ENCODE measurements around the gene POTEI. TPM values are rescaled to one million over a fixed set of nuclear protein-coding genes. Genes with fewer than 3 reads are reported as not detected.
"Not testable (repeated sequence)": the region's sequence is repeated elsewhere in the genome, so short reads cannot be mapped to it uniquely, and the experiment has no call there.

Gene POTEI
- total and polyA plus RNA-seq, 2 donors (not counting 1 experiment from before 2014, with no cell fraction given) = not detected

DNA sequence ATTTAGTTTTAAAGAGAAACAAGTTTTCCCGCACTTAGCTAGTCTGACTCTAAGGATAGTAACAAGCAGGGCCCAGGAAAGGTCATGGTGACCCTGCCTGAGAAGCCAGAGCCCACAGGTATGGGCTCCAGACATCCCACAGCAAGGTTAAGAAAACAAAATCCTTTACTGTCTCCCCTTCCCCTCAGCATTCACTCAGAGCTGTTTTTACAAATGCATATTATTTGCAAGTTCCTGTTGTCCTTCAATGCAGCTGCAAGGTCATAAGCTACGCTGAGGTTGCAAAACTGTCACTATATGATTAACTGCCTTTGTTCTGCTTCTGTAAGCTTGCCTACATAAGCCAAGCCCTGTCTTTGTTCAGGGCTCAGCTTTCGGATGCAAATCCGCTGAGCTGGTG is 18.1 kb downstream of the POTEI start:
- not testable (repeated sequence) for H3K79me2 ChIP-seq (ENCODE audit: control insufficient read depth, insufficient read depth, low read length); H3K9ac ChIP-seq (ENCODE audit: insufficient read depth, low read length); H3K27ac ChIP-seq (ENCODE audit: insufficient read depth, low read length); H3K27me3 ChIP-seq (ENCODE audit: control insufficient read depth, insufficient read depth, low read length); H4K20me1 ChIP-seq (ENCODE audit: control insufficient read depth, extremely low read depth, insufficient read depth, low read length); H2AFZ ChIP-seq (ENCODE audit: low read length); H3K36me3 ChIP-seq (ENCODE audit: control insufficient read depth, insufficient read depth, low read length); H3K4me3 ChIP-seq (replicated peaks in 1 of 4; ENCODE audit: control extremely low read depth in 1 of 4, insufficient read depth in 1 of 4, low read depth in 3 of 4, low read length in 4 of 4); H3K9me3 ChIP-seq (ENCODE audit: control insufficient read depth, insufficient read depth, low read depth, low read length); H3K4me1 ChIP-seq (ENCODE audit: control insufficient read depth, extremely low read depth, insufficient read depth, low read length); H3K4me2 ChIP-seq (ENCODE audit: extremely low read depth, insufficient read depth, low read length); DNase-seq (ENCODE audit: low read depth in 2 of 2)

GRCh38 chr2:130455413-130455812 is 53.7 kb downstream of the POTEI start:
- H3K79me2 ChIP-seq (ENCODE audit: control insufficient read depth, insufficient read depth, low read length) = not testable (repeated sequence)

GRCh38 chr2:130454712-130455083 is 54.4 kb downstream of the POTEI start:
- H3K4me1 ChIP-seq (ENCODE audit: control insufficient read depth, extremely low read depth, insufficient read depth, low read length); H3K27ac ChIP-seq (ENCODE audit: insufficient read depth, low read length); H3K4me2 ChIP-seq (ENCODE audit: extremely low read depth, insufficient read depth, low read length); H3K79me2 ChIP-seq (ENCODE audit: control insufficient read depth, insufficient read depth, low read length); H3K9ac ChIP-seq (ENCODE audit: insufficient read depth, low read length); H3K4me3 ChIP-seq (replicated peaks in 1 of 4; ENCODE audit: control extremely low read depth in 1 of 4, insufficient read depth in 1 of 4, low read depth in 3 of 4, low read length in 4 of 4); DNase-seq (ENCODE audit: low read depth in 2 of 2); H3K9me3 ChIP-seq (ENCODE audit: control insufficient read depth, insufficient read depth, low read depth, low read length); H3K27me3 ChIP-seq (ENCODE audit: control insufficient read depth, insufficient read depth, low read length); H2AFZ ChIP-seq (ENCODE audit: low read length); H3K36me3 ChIP-seq (ENCODE audit: control insufficient read depth, insufficient read depth, low read length); H4K20me1 ChIP-seq (ENCODE audit: control insufficient read depth, extremely low read depth, insufficient read depth, low read length): not testable (repeated sequence)

More at GRCh38 chr2:130455413-130455812, 53.7 kb downstream of the POTEI start:
- not testable (repeated sequence) for H3K27me3 ChIP-seq (ENCODE audit: control insufficient read depth, insufficient read depth, low read length); H3K36me3 ChIP-seq (ENCODE audit: control insufficient read depth, insufficient read depth, low read length); H4K20me1 ChIP-seq (ENCODE audit: control insufficient read depth, extremely low read depth, insufficient read depth, low read length); H3K27ac ChIP-seq (ENCODE audit: insufficient read depth, low read length); H3K4me2 ChIP-seq (ENCODE audit: extremely low read depth, insufficient read depth, low read length); H3K4me3 ChIP-seq (replicated peaks in 1 of 4; ENCODE audit: control extremely low read depth in 1 of 4, insufficient read depth in 1 of 4, low read depth in 3 of 4, low read length in 4 of 4); H3K9me3 ChIP-seq (ENCODE audit: control insufficient read depth, insufficient read depth, low read depth, low read length); H3K9ac ChIP-seq (ENCODE audit: insufficient read depth, low read length); H2AFZ ChIP-seq (ENCODE audit: low read length); DNase-seq (ENCODE audit: low read depth in 2 of 2); H3K4me1 ChIP-seq (ENCODE audit: control insufficient read depth, extremely low read depth, insufficient read depth, low read length)

DNA sequence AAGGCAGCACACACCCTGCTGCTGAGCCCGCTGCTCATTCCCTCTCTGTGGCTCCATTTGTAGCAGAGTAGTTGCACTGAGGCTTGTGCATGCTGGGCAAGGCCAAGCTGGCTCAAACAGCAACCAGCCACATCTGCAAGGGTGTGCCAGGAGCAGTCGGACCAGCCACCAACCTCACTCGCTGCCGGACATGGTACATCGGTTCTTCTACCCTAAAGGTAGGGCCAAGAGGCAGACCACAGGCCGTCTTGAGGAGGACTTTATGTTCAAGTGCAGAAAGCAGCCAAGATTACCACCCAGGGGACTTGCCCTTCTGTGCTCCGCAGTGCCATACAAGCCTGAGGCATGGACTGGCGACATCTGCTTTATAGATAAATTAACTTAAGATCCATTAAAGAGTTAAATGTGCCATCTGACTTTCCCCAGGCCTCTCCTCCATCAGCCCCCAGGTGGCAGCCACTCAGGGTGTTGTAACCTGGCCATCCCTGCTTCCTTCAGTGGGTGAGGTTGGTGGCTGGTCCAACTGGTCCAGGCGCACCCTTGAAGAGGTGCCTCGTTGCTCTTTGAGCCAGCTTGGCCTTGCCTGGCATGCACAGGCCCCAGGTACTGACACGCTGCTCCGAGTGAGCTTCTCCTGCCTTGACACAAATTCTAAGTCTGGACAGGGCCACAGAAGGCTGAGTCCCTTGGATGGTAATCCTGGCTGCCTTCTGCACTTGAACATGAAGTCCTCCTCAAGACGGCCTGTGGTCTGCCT is 55.0 kb downstream of the POTEI start:
- H2AFZ ChIP-seq (ENCODE audit: low read length) = not testable (repeated sequence)

DNA sequence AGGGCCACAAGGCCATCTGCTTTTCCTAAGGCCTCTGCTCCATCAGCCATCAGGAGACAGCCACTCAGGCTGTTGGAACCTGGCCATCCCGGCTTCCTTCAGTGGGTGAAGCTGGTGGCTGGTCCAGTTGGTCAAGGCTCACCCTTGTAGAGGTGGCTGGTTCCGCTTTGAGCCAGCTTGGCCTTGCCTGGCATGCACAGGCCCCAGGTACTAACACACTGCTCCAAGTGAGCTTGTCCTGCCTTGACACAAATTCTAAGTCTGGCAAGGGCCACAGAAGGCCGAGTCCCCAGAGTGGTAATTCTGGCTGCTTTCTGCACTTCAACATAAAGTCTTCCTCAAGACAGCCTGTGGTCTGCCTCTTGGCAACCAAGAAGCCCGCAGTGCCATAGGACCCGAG is 56.2 kb downstream of the POTEI start:
- not testable (repeated sequence) for DNase-seq (ENCODE audit: low read depth in 2 of 2); H3K27me3 ChIP-seq (ENCODE audit: control insufficient read depth, insufficient read depth, low read length); H3K36me3 ChIP-seq (ENCODE audit: control insufficient read depth, insufficient read depth, low read length)

More for the DNA sequence above, 55.0 kb downstream of the POTEI start:
- not testable (repeated sequence) for H3K27me3 ChIP-seq (ENCODE audit: control insufficient read depth, insufficient read depth, low read length); H3K9ac ChIP-seq (ENCODE audit: insufficient read depth, low read length); H3K4me3 ChIP-seq (replicated peaks in 1 of 4; ENCODE audit: control extremely low read depth in 1 of 4, insufficient read depth in 1 of 4, low read depth in 3 of 4, low read length in 4 of 4); H3K4me2 ChIP-seq (ENCODE audit: extremely low read depth, insufficient read depth, low read length); H3K9me3 ChIP-seq (ENCODE audit: control insufficient read depth, insufficient read depth, low read depth, low read length); H4K20me1 ChIP-seq (ENCODE audit: control insufficient read depth, extremely low read depth, insufficient read depth, low read length); H3K79me2 ChIP-seq (ENCODE audit: control insufficient read depth, insufficient read depth, low read length); DNase-seq (ENCODE audit: low read depth in 2 of 2); H3K4me1 ChIP-seq (ENCODE audit: control insufficient read depth, extremely low read depth, insufficient read depth, low read length); H3K27ac ChIP-seq (ENCODE audit: insufficient read depth, low read length); H3K36me3 ChIP-seq (ENCODE audit: control insufficient read depth, insufficient read depth, low read length)

GRCh38 chr2:130451823-130452222 is 57.3 kb downstream of the POTEI start:
- H3K9me3 ChIP-seq (ENCODE audit: control insufficient read depth, insufficient read depth, low read depth, low read length); H3K4me1 ChIP-seq (ENCODE audit: control insufficient read depth, extremely low read depth, insufficient read depth, low read length); H2AFZ ChIP-seq (ENCODE audit: low read length); H3K4me2 ChIP-seq (ENCODE audit: extremely low read depth, insufficient read depth, low read length); H3K4me3 ChIP-seq (replicated peaks in 1 of 4; ENCODE audit: control extremely low read depth in 1 of 4, insufficient read depth in 1 of 4, low read depth in 3 of 4, low read length in 4 of 4); H3K9ac ChIP-seq (ENCODE audit: insufficient read depth, low read length); H4K20me1 ChIP-seq (ENCODE audit: control insufficient read depth, extremely low read depth, insufficient read depth, low read length); DNase-seq (ENCODE audit: low read depth in 2 of 2); H3K36me3 ChIP-seq (ENCODE audit: control insufficient read depth, insufficient read depth, low read length); H3K27me3 ChIP-seq (ENCODE audit: control insufficient read depth, insufficient read depth, low read length); H3K27ac ChIP-seq (ENCODE audit: insufficient read depth, low read length); H3K79me2 ChIP-seq (ENCODE audit: control insufficient read depth, insufficient read depth, low read length): not testable (repeated sequence)

More for the DNA sequence above, 56.2 kb downstream of the POTEI start:
- H3K9me3 ChIP-seq (ENCODE audit: control insufficient read depth, insufficient read depth, low read depth, low read length); H2AFZ ChIP-seq (ENCODE audit: low read length); H3K4me2 ChIP-seq (ENCODE audit: extremely low read depth, insufficient read depth, low read length); H4K20me1 ChIP-seq (ENCODE audit: control insufficient read depth, extremely low read depth, insufficient read depth, low read length); H3K4me1 ChIP-seq (ENCODE audit: control insufficient read depth, extremely low read depth, insufficient read depth, low read length); H3K27ac ChIP-seq (ENCODE audit: insufficient read depth, low read length); H3K79me2 ChIP-seq (ENCODE audit: control insufficient read depth, insufficient read depth, low read length); H3K4me3 ChIP-seq (replicated peaks in 1 of 4; ENCODE audit: control extremely low read depth in 1 of 4, insufficient read depth in 1 of 4, low read depth in 3 of 4, low read length in 4 of 4); H3K9ac ChIP-seq (ENCODE audit: insufficient read depth, low read length): not testable (repeated sequence)

DNA sequence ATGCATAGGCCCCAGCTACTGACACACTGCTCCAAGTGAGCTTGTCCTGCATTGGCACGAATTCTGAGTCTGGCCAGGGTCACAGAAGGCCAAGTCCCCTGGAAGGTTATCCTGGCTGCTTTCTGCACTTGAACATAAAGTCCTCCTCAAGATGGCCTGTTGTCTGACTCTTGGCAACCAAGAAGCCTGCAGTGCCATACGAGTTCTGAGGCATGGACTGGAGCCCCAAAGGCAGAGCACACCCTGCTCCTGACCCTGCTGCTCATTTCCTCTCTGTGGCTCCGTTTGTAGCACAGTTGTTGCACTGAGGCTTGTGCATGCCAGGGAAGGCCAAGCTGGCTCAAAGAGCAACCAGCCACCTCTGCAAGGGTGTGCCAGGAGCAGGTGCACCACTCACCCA is 57.9 kb downstream of the POTEI start:
- not testable (repeated sequence) for H3K27ac ChIP-seq (ENCODE audit: insufficient read depth, low read length); H3K27me3 ChIP-seq (ENCODE audit: control insufficient read depth, insufficient read depth, low read length); DNase-seq (ENCODE audit: low read depth in 2 of 2); H3K4me2 ChIP-seq (ENCODE audit: extremely low read depth, insufficient read depth, low read length); H3K79me2 ChIP-seq (ENCODE audit: control insufficient read depth, insufficient read depth, low read length); H3K36me3 ChIP-seq (ENCODE audit: control insufficient read depth, insufficient read depth, low read length); H4K20me1 ChIP-seq (ENCODE audit: control insufficient read depth, extremely low read depth, insufficient read depth, low read length); H3K9me3 ChIP-seq (ENCODE audit: control insufficient read depth, insufficient read depth, low read depth, low read length); H2AFZ ChIP-seq (ENCODE audit: low read length); H3K9ac ChIP-seq (ENCODE audit: insufficient read depth, low read length); H3K4me3 ChIP-seq (replicated peaks in 1 of 4; ENCODE audit: control extremely low read depth in 1 of 4, insufficient read depth in 1 of 4, low read depth in 3 of 4, low read length in 4 of 4); H3K4me1 ChIP-seq (ENCODE audit: control insufficient read depth, extremely low read depth, insufficient read depth, low read length)
